Middle frontal gyrus (tissue), 1 donor: ENCODE measurements around the gene GNAI3.

Source experiments
- DNase-seq: peaks from one replicate; pipeline ENCODE4 v3.0.0-alpha.2; 2015; ENCODE audit warnings: low spot score; ENCODE audit errors: extremely low spot score

GNAI3 gene

DNA sequence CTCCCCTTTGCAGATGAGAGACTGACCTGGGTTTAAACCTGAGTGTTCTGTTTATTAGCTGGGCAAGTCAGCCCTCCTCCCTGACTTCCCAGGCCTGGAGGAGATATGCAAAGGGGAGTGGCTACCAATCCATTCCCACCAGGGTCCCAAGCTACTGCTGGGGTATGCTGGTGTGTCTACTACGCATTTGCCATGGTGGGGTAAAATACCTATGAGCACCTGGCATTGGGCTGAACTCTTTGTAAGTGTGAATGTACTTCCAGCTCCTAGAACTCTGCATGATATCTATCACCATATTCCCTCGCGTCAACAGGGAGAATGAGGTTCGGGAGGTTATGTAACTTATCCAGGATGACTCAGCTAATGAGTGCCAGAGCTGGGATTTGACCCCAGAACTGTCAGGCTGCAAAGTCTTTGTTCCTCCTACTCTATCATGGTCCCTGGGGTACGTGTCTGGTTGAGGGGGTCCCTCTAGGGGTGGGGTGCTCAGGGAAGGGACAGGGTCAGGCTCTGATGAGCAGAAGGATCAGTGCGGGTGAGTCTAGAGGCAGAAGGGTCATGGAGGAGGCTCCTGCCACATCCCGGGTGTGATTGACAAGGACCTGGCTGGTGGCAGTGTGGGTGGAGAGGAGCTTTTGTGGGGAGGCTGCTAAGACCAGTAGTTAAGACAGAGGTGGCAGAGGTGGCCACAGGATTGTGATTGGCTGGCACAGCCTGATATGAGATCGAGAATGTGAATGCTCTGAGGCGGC, 88.0 kb downstream of the GNAI3 start:
- no peak for DNase-seq

DNA sequence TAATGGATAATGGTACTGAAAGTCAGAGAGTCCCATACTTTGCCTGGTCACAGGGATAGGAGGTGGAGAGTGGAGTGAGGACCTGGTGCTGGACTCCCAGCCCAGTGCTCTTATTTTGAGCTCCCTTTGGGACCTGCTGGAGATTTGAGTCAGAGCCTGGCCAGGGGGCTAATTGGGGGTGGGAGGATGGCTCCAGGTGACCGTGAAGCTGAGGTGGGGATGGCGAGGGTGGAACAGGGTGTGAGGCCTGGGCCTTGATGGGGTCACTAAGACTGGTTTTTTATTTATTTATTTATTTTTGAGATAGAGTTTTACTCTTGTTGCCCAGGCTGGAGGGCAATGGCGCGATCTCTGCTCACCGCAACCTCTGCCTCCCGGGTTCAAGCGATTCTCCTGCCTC, 89.0 kb downstream of the GNAI3 start:
- DNase-seq = no peak

DNA sequence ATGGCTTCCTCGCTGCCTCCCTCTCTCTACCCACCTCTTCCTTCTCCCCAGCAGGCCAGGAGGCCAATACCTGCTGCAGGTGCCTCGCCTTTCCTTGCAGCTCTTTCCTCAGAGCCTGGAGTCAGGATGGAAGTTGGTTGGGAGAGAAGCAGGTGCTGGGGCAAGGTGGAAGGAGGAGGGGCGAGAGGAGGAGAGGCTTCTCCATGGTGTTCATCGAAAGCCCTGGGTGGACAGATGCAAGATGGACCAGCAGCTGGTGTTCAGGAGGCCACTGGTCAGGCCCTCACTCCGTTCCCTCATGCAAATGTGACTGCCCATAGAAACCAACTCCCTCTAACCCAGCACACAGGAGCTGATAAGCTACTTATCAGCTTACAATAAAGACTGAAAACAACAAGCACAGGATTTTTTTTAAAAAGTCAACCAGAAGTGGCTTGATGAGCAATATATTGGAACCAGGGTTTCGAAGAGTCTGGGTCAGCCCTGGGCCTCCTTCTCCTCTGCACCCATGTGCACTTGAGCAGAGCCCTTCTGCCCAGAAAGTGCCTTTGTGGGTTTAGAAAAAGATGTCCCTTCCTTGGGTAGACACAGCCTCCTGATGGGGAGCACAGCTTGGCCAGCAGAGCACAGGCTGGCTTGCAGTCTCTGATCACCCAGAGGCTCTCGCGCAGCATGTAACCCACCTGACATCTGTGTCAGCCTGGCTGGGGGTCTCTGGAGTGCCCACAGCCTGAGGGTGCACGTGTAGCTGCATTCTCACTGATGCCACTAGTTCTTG, 90.8 kb downstream of the GNAI3 start:
- DNase-seq = no peak

DNA sequence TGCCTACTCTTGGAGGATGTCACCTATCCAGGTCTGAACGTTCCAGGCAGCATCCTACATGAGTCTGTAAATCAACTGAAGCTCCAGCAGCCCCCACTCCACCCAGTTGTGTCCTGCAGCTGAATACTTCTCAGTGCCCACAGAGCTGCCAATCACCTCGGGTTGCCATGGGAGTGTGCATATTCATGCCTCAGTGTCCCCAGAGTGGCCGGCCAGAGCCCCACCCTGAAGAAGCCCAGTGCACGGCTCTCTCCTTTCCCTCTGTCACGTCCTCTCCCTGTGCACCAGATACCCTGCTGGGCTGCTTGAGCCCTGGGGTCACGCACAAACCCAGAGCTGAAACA, 91.4 kb downstream of the GNAI3 start:
- no peak for DNase-seq

DNA sequence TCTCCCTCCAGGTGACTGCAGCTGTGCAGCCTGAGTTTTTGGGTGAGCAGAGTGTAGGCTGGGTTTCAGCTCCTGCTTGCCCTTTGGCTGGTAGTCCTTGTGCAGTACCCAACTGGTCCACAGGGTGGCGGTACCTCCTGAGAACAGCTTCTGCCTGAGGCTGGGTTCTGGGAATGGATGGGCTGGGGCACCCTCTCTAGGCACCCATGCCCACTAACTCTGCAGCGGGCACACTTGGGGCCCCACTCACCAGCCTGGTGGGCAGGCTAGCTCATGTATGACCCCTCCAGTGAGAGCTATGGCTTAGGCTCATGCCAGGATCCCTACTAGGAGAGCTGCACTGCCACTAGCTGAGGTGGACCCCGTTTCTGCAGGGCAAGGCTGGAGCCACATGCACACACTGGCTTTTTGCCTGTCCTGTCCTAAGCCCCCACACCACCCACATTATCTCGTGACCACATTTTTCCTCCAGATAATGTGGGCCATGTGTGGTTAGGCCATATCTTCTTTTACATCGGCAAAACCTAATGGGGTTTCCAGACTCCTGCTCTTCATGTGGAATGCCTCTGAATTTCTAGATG, 92.0 kb downstream of the GNAI3 start:
- peak; percentile 69 for DNase-seq

DNA sequence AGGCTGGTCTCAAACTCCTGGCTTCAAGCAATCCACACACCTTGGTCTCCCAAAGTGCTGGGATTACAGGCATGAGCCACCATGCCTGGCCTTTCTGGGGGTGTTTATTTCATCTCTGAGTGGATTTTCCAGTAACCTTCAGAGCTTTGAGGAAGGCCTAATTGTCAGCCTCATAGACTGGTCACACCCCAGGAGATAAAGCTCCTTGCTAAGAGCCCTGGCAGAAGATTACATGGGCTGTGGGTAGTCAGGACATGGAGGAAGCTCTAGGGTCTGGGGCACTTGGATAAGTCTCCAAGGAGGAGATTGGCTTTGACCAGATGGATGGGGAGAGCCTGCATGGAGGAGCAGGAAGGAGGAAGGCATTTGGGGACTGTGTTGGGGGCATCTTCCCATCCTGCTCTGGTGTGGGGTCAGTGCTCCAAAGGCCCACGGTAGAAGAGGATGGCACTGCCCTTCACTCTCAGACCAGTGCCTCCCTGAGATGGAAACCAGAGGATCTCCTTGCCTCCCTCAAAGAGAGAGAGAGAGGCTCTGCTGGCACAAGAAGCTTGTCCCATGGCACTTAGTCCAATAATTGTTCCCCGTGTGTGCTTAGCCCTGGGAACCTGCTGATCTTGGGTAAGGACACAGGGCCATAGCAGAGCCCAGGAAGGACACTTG, 92.8 kb downstream of the GNAI3 start:
- DNase-seq = no peak

DNA sequence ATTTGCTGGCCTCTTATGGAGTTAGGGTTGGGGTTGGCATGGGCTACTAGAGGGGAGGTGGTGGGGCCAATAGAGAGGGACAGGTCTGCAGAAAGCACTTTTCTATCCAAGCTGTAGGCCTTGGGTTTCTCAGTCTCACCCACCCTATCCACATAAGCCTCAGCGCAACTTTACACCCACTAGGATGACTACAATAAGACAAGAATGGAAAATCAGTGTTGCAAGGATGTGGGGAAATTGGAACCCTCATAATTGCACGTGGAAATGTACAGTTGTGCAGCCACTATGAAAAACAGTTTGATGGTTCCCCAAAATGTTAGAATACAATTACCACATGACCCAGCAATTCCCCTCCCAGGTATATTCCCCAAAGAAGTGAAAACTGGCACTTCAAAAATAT, 93.4 kb downstream of the GNAI3 start:
- no peak for DNase-seq

DNA sequence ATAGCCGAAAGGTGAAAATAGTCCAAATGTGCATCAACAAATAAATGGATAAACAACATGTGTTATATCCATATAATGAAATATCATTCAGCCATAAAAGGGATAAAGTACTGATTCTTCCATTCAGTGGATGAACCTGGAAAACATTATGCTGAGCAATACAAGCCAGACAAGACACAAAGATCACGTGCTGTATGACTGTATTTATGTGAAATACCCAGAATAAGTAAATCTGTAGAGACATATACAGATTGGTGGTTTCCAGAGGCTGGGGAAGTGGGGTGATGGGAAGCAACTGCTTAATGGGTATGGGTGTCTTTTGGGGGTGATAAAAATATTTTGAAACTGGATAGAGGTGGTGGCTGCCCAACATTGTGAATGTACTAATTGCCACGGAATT, 94.2 kb downstream of the GNAI3 start:
- no peak for DNase-seq

DNA sequence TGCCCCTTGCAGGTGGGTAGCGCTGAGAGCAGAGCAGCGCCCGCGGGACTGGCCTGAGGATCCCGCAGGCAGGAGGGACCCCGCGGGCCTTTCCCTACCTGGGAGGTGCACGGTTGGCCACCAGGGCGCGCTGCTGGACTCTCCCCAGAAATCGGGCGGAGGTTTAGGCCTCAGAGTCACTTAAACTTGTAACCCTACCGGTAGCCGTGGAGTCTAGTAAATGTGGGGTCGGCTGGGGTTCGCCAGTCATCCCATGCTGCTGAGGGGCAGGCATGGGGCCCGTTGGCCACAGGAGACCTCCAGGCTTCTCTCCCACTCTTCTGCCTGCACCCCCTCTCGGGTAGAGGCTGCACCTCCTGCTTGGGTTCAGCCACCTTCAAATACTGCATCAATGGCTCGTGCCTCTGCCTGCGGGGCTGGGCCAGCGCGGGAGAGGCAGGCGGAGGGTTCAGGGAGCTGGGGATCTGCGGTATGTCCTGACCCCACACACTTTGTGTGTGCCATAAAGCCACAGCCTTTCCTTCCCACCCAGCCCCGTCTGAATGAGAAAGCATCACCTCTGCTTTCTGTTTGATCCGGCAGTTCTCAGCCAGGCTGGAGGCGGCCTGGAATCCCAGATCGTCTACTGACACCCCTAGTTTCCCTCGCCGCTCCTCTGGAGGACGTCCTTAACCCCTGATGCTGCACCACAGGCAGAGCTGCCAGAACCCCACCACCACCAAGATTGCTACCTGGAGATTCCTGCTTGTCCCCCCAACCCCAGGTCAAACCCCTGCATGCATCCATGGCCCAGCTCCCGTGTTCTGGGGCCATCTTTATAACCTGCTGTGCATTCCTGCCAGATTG, 95.2 kb downstream of the GNAI3 start:
- DNase-seq = no peak

DNA sequence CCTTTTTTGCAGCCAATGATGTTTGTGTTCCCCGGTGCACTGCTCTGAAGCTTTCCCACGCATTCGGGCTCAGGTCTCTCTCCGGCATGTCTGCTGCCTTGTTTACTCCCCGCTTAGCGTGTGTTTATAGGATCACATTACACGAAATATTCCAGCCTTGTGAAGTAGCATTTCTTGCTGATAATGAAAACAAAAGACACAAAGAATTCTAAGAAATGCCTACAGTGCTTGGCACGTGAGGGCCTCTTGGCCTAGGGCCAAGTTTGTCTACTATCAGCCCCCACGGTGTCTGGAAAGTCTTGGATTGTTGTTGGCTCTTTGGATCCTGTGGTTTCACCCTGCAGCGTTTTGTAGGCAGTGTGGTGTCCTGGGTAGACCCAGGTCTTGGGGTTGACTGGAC, 96.3 kb downstream of the GNAI3 start:
- DNase-seq = no peak

DNA sequence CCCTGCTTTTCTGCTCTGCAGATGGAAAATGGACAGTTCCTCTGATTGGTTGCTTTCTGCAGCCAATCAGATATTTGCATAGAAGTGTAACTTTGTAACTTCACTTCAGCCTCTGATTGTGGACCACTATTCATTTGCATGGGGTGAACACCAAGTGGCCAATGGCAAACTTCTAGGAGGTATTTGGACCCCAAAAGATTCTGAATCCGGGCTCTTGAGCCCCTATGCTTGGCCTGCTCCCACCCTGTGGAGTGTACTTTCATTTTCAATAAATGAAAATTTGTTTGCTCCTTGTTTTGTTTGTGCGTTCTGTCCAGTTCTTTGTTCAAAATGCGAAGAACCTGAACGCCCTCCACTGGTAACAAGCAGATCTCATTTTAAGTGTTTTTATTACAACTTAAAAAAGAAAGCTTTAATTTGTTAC, 101.1 kb downstream of the GNAI3 start:
- DNase-seq = no peak

DNA sequence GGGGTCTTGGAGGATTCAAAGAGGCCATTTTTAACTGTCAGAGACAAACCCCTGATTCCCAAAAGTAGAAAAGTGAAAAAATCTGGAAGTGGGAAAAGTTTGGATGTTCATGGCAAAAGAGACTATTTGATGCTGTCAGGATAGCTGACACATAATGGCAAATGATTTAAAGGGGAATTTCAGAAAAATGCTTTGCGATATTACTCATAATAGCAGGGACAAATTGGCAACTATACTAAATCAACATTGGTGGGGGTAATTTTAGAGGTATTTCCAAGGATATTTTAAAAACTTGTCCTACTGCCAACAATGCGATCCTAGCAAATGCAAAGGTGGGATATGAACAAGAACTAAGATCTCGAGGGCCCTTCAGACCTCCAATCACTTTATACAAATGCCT, 102.2 kb downstream of the GNAI3 start:
- no peak for DNase-seq

DNA sequence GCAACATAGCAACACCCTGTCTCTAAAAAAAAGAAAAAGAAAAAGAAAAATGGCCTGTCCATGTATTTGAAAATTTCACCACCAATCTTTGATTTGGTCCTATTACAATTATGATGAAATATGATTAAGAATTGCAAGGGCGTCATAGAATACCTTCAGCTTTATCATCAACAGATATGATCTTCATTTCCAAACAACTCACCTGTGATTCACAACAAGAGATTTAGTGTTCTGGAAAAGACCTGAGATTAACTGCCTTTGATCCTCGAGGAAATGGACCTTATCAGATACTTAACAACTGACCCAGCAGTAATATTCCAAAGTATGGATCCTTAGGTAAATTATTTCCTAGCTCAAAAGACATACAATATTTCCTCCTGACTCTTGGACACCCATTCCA, 104.0 kb downstream of the GNAI3 start:
- no peak for DNase-seq

DNA sequence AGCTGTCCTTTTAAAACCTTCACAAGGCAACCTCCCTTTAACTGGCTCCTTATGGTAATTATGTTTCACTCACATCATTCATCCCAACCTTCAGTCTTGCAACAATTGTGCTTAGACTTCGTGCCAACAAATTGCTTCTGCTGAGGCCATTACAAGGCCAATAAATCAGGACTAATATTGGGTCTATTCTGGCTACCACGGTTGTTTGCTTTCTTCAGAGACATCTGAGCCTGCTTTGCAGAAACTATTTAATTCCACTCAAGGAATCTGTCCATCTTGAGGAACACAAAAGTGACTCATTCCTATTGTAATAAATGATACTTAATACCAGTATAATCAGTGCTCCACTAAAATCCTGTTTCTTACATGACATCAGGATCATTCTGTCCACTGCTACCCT, 104.9 kb downstream of the GNAI3 start:
- no peak for DNase-seq

DNA sequence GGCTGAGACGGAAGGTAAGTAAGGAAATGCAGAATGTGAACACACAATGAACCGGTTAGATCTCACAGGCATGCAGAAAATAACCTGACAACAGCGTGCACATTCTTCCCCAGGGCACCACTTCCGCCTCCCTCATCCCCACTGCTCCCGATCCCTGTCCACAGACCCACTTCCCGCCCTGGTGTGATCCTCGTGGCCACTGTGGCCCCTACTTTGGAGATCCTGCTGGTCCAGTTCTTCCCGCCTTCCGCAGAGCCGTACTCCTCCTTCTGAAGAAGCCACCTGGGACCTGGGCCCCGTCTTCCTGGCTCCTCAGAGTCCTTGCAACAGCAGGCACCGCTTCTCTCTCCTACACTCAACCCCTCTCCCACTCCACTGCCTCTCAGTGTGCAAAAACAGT, 106.1 kb downstream of the GNAI3 start:
- DNase-seq = no peak

DNA sequence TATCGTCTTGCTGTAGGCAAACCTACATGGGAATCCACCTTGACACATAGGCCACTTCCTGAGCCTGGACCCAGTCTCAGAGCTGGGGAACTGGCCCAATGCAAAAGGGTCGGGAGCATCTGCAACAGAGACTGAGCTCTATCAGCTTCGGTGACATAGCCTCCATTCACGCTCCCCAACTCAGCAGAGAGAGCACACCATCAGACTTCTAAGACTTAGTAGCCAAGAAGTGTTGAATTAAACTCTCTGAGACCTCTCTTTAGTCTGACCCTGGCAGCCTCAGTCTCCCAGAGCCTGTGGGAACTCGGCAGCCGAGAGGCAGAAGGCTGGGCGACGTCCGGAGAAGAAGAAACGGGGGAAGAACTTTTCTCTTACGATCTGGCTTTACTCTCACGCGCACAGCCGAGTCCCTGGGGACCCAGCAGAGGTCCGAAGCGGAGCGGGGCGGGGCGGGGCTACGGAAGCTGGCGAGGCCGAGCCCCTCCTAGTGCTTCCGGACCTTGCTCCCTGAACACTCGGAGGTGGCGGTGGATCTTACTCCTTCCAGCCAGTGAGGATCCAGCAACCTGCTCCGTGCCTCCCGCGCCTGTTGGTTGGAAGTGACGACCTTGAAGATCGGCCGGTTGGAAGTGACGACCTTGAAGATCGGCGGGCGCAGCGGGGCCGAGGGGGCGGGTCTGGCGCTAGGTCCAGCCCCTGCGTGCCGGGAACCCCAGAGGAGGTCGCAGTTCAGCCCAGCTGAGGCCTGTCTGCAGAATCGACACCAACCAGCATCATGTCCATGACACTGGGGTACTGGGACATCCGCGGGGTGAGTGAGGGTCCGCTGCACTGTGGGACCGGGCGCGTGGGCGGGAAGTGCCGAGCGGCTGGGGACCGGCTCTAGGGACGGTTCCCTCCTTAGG, 107.5 kb downstream of the GNAI3 start, which contains the start of gene GSTM4:
GSTM4 (plus strand) TSS at position 485 of the 905 bp plus-strand sequence; CDS start at position 776, 291 bp downstream.
- DNase-seq = peak; percentile 49

DNA sequence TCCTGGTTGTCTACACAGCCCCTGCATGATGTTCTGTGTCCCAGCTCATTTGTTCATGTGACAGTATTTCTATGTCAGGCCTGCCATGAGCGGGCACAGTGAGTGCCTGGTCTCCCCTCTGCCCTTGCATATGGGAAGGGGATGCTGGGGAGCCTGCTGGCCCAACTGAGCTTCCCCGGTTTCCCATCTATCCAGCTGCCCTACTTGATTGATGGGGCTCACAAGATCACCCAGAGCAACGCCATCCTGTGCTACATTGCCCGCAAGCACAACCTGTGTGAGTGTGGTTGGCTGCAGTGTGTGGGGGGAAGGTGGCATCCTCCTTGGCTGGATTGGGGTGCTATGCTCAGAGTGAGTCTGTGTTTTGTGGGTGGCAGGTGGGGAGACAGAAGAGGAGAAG, 109.0 kb downstream of the GNAI3 start:
- DNase-seq = no peak

DNA sequence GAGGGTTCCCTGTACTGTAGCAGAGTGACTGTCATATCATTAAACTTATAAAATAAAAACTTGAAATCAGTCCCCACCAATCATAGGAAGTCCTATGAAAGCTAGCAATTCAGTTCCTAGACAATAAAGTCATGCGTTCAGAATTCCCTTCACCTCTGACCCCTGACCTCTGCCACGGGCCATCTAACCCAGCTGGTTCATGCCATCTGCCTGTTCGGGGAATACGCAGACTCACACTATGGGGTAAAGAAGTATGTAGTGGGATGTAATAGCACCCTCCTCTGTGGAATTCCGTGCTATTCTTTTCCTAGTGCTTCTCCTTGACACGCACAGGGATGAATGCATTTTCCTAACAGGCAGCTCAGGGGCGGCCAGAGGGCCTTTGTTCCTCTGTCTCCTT, 109.6 kb downstream of the GNAI3 start:
- no peak for DNase-seq

DNA sequence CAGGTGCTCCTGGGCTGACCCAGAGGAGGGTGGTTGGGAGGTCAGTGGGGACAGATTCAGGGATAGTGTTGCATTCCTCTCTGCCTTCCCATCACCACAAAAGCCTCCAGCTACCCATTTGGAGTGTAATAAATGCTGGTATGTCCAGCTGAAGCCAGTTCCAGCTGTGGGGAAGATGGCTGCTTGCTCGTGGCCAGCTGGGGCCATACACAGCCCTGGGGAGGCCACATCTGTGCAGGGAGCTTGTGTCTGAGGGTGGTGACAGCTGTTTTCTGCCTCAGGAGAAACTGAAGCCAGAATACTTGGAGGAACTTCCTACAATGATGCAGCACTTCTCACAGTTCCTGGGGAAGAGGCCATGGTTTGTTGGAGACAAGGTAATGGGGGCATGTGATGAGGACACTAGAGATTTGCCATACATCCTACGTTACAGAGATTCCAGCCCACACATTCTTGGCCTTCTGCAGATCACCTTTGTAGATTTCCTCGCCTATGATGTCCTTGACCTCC, 110.2 kb downstream of the GNAI3 start:
- no peak for DNase-seq

DNA sequence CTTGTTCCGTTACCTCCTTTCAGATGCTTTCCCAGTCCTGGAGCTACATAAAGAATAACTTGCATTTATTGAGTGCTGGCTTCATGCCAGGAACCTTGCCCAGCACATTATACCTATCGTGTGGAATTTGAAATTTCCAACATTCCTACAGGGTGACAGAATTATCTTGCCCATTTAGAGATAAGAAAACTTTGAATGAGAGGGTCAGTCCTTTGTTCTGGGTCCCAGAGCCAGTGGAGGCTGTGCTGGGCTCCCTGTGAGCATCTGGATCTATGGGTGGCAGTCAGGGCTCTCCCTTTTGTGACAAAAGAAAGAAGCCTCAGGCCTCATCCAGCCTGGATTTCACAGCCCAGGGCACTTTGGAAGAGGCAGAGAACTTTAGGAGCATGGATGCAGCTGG, 110.7 kb downstream of the GNAI3 start:
- DNase-seq = no peak
